ENCODE measurements around the gene TOMM7. TPM values are rescaled to one million over a fixed set of nuclear protein-coding genes. Genes with fewer than 3 reads are reported as not detected.

The TOMM7 gene
- total RNA-seq, 4 donors from 2014 or later: 73.2 to 217 (median 126) TPM

DNA sequence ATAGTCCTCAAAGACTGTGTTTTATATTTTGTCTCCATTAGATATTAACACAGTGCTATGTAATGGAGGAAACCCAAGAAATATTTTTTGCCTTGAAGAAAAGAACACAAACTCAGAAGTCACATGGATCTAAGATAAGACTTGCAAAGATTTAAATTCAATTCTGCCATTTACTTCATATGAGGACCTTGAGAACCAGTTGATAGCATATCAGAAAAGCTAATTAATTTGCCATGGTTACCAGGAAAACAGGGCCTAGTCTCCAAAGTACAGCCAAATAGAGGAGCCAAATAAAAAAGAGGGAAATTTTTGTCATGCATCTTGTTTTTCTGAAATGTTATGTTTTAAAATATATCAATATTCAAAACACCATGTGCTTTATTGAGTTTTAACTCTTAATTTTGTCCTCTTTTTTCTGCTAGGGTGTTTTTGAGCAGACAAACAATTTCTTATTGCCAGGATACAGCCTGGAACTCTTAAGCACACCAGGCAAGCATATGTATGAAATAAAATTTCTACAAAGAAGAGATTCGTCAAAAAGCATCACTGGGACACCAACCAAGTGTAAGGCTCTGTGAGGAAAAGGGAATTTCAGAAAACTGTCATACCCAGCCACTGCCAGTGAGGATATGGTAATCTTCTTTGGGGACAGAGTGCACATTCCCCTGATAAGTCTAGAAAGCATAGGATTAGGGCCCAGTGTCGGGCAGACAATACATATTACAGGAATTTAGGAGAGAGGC, 10.6 kb upstream of the TOMM7 start:
- H3K36me3 ChIP-seq: no peaks in the 10 kb centered on the region
- H3K4me3 ChIP-seq: no peak overlapping the region
- no peak for DNase-seq
- intact Hi-C loops (cut with DNase I): no loop called here
- H3K4me1 ChIP-seq: peaks cover 0 to 6% (median 0%) of the 10 kb centered on the region in 3 donors
- H3K27ac ChIP-seq: no peak overlapping the region
- no peaks in the 10 kb centered on the region for H3K27me3 ChIP-seq
- WGBS, 2 donors: 51 to 62% methylated on average over 2 of the region's 2 CpGs
- no peaks in the 10 kb centered on the region for H3K9me3 ChIP-seq
- TF ChIP-seq, protein P1, sequence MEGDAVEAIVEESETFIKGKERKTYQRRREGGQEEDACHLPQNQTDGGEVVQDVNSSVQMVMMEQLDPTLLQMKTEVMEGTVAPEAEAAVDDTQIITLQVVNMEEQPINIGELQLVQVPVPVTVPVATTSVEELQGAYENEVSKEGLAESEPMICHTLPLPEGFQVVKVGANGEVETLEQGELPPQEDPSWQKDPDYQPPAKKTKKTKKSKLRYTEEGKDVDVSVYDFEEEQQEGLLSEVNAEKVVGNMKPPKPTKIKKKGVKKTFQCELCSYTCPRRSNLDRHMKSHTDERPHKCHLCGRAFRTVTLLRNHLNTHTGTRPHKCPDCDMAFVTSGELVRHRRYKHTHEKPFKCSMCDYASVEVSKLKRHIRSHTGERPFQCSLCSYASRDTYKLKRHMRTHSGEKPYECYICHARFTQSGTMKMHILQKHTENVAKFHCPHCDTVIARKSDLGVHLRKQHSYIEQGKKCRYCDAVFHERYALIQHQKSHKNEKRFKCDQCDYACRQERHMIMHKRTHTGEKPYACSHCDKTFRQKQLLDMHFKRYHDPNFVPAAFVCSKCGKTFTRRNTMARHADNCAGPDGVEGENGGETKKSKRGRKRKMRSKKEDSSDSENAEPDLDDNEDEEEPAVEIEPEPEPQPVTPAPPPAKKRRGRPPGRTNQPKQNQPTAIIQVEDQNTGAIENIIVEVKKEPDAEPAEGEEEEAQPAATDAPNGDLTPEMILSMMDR (IDR thresholded peaks at IDR 0.05): no peak
- no peak for TF ChIP-seq POLR2A (IDR thresholded peaks at IDR 0.05)

DNA sequence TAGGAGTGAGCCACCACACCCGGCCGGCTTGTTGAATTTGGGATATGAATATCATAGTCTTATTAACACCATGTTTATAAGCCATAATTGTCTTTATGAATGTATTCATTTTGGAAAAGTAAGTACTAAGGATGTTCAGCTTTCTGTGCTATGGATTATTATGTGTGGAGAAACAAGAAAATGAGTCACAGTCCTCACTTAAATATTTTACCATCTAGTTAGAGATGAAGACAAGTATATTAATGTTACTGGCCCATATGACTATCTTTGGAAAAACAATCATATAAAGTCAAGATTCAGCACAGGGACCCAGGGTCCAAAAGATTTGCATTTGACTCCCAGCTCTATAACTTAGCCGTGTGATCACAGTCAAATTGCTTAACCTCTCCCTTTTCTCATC, 9.8 kb upstream of the TOMM7 start:
- DNase-seq: no peak
- Histone ChIP-seq H3K4me1 (peaks cover 0 to 6% (median 0%) of the 10 kb centered on the region in 3 donors), H3K36me3 (no peaks in the 10 kb centered on the region), H3K9me3 (no peaks in the 10 kb centered on the region), H3K27ac (no peak overlapping the region), H3K4me3 (no peak overlapping the region), H3K27me3 (no peaks in the 10 kb centered on the region)
- WGBS, 2 donors: 91 to 93% methylated on average over 3 of the region's 3 CpGs
- intact Hi-C loops (cut with DNase I): no loop called here
- TF ChIP-seq POLR2A (IDR thresholded peaks at IDR 0.05): no peak
- TF ChIP-seq, protein P1 (IDR thresholded peaks at IDR 0.05): no peak

DNA sequence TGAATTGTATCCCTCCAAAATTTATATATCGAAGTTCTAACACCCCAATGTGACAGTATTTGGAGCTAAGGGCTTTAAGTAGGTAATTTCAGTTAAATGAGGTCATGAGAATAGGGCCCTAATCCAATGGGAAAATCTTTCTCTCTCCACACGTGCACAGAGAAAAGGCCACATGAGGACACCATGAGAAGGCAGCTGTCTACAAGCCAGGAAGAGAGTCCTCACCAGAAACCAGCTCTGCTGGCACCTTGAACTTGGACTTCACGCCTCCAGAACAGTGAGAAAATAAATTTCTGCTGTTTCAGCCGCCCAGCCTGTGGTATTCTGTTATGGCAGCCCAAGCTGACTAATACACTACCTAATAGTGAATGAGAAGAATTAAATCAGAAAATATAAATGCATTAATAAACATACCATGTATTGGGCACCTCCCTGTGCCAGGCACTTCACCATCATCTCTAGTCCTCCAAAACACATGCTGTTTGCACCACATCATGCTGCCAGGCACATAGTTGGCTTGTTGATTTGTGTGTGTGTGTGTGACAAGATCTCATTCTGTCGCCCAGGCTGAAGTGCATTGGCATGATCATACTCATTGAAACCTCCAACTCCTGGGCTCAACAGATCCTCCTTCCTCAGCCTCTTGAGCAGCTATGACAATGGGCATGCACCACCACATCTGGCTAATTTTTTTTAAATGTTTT, 9.1 kb upstream of the TOMM7 start:
- Histone ChIP-seq H3K27me3 (no peaks in the 10 kb centered on the region), H3K9me3 (no peaks in the 10 kb centered on the region), H3K4me3 (no peak overlapping the region), H3K27ac (no peak overlapping the region), H3K4me1 (peaks cover 0 to 6% (median 0%) of the 10 kb centered on the region in 3 donors), H3K36me3 (no peaks in the 10 kb centered on the region)
- TF ChIP-seq, protein P1 (IDR thresholded peaks at IDR 0.05): no peak
- TF ChIP-seq POLR2A (IDR thresholded peaks at IDR 0.05): no peak
- no peak for DNase-seq
- 67 to 86% methylated on average over 5 of the region's 5 CpGs for WGBS, 2 donors
- intact Hi-C loops (cut with DNase I): no loop called here

DNA sequence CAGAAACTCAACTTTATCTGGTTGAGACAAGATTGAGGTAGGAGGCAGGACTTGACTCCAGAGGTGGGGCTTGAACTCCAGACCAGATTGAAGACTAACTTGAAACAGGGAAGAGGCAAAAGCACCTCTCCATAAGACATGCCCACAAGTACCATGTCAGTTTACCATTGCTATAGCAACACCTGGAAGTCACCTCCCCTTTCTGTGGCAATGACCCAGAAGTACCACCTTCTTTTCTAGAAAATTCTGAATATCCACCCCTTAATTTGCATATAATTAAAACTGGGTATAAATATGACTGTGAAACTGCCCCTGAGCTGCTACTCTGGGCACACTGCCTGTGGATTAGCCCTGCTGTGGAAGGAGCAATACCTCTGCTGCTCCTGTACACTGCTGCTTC, 4.9 kb upstream of the TOMM7 start:
- Histone ChIP-seq H3K36me3 (no peaks in the 10 kb centered on the region), H3K4me3 (no peak overlapping the region), H3K4me1 (peaks cover 0 to 7% (median 6%) of the 10 kb centered on the region in 3 donors), H3K27ac (no peak overlapping the region), H3K9me3 (no peaks in the 10 kb centered on the region), H3K27me3 (peaks cover 0 to 12% (median 0%) of the 10 kb centered on the region in 4 donors)
- no peak for DNase-seq
- TF ChIP-seq, protein P1 (IDR thresholded peaks at IDR 0.05): no peak
- TF ChIP-seq POLR2A (IDR thresholded peaks at IDR 0.05): no peak
- intact Hi-C loops (cut with DNase I): no loop called here

DNA sequence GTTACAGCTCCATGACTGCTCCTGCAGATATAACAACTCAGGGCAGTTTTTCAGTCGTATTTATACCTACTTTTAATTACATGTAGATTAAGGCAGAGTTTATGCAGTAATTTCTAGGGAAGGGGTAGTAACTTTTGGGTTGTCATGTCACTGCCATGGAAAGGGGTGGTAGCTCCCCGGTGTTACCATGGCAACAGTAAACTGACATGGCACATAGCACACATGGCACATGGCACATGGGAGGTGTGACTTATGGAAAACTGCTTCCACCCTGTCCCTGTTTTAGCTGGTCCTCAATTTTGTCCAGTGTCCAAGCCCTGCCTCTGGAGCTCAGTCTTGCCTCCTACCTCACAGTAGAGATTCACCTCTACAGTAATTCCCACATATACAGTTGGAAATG, 3.9 kb upstream of the TOMM7 start:
- DNase-seq: no peak
- H3K36me3 ChIP-seq: no peaks in the 10 kb centered on the region
- no peak overlapping the region for H3K4me3 ChIP-seq
- no peak overlapping the region for H3K27ac ChIP-seq
- H3K27me3 ChIP-seq: peaks cover 0 to 12% (median 0%) of the 10 kb centered on the region in 4 donors
- TF ChIP-seq, protein P1 (IDR thresholded peaks at IDR 0.05): no peak
- TF ChIP-seq POLR2A (IDR thresholded peaks at IDR 0.05): no peak
- H3K4me1 ChIP-seq: peaks cover 1 to 11% (median 8%) of the 10 kb centered on the region in 3 donors
- H3K9me3 ChIP-seq: no peaks in the 10 kb centered on the region
- 50 to 73% methylated on average over 2 of the region's 2 CpGs for WGBS, 2 donors
- intact Hi-C loops (cut with DNase I): no loop called here
